GM21825 (cell line): ENCODE results near the gene FBP1.

Experiments
- ATAC-seq: cut with Tn5 transposase; IDR thresholded peaks from one replicate; pipeline ENCODE4 v1.9.1; 2021; ENCODE audit warnings: mild to moderate bottlenecking, moderate library complexity; ENCODE audit not compliant: unreplicated experiment

Gene FBP1

DNA sequence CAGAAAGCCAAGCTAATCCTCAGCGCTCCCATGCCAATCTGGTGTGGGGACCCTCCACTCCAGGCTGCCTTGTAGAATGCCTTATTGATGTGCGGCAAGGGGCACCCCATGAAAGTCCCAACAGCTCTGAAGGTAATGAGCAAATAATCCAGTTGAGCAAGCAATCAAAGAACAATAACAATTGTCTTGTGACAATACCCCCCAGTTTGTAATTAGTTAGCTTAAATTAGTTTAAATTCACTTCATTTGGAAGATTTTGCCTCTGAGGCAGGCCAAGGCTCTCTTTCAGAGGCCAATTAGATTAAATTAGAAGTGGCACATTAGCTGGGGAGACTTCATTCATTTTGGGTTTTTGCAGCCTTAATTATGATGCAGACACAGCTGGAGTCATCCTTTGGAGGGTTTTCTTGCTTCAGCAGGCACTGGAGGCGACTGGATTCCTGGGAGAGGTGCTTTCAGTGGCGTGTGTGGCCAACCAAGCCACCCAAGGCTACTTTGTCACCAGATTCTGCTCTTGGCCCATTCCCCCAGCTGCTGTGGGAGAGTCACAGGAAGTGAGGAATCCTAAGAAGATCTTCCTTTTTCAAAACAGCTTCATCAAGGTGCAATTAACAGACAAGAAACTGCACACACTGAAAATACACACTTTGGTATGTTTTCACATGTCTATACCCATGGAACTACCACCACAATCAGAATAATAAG is 17.9 kb upstream of the FBP1 start:
- ATAC-seq, result no peak

DNA sequence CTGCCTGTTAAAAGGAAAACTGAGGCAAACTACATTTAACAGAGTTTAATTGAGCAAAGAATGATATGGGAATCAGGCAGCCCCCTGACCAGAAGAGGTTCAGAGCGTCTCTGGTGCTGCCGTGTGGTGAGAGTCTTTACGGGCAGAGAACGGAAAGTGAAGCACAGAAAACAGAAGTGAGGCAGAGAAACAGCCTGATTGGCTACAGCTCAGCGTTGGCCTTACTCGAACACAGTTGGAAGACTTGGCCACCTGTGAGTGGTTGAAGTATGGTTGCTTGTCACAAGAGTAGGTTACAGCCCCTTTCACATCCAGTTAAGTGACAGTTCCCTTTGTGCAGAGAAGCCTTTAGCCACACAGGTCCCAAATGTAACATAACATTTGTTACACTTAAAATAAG is 16.9 kb upstream of the FBP1 start:
- peak; percentile 99 for ATAC-seq

DNA sequence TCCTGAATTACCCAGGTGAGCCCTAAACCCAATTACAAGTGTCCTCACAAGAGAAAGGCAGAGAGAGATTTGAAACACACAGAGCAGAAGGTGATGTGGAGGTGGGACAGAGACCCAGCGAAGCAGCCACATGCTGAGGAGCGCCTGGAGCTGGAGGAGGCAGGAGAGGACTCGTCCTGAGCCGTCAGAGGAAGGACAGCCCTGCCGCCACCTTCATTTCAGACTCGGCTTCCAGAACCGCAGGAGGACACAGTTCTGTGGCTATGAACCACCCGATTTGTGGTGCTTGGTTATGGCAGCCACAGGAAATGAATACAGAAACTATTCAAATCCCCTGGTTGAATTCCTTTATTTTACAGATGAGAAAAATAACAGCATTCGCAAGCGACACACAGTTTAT is 16.4 kb upstream of the FBP1 start:
- no peak for ATAC-seq

DNA sequence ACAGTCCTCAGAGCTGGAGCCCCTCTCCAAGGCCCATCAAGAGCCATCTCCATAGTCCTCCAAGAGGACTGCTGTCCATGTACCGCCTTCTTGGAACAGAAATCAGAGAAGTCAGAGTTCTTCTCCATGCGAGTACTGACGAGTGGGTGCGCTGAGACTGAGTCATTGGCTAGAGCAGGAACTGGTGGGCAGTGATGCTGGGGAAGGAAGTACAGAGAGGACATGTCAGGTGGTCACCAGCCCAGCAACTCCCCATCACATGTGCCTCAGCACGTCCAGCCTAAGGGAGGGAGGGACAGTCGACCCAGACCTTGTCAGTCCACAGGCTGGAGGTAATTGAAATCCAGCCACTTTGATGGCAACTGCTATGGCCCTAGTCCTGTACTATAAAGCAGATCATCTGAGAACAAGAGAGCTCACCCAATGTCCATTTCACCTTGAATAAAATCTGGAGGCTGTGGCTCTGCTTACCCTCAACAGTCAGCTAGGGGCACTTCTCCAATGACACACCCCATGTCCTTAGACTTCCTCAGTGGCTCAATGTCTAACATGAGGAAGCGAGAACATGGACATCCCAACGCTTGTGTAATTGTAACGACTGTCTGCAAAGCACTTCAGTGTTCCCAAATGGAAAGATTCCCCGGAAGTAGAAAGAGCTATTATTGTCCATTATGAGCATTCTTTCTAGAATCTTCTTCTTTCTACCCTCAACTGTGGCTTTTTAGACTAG is 15.0 kb upstream of the FBP1 start:
- no peak for ATAC-seq

DNA sequence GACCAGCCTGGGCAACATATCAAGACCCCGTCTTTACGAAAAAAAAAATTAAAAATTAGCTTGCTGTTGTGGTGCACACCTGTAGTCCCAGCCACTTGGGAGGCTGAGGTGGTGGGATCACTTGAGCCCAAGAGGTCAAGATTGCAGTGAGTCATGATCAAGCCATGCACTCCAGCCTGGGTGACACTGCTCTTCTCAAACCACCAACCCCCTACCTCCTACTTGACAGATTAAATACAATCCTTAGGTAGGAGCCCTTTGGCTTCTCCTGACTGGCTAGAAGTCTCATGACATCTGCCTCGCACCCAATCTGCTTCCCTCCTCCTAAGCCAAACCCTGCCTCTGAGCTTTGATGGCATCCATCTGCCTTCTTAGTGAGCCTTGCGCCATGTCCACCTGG is 11.6 kb upstream of the FBP1 start:
- ATAC-seq, result no peak

DNA sequence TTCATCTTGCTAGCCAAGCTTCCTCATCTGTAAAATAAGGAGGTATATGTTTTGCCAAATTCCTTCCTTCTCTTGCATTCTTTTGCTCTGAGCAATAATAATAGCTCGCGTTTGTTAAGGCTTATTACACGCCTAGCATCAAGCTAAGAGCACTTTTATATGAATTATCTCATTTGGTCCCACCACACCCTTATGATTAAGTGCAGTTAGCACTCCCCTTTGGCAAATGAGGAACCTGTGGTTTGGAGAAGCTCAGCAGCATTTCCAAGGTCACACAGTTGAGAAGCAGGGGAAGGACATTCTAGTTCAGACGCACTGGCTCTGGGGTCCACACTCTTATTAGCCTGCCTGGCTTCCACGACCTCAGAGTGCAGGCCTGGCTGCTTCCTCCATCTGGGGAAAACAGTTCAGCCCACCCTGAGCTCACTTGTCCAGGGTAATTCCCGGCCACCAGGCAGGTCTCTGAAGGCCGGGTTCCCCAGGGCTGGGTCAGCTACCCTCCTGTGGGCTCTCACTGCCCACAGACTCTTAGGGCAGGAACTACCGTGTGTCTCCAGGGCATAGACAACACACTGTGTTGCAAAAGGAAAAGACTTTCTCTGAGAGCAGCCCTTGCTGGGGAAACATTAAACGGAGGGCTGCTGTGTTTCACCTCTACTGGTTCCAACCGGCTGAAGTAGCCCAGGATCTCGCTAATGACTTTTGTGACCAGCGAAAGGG is 9.9 kb upstream of the FBP1 start:
- no peak for ATAC-seq

DNA sequence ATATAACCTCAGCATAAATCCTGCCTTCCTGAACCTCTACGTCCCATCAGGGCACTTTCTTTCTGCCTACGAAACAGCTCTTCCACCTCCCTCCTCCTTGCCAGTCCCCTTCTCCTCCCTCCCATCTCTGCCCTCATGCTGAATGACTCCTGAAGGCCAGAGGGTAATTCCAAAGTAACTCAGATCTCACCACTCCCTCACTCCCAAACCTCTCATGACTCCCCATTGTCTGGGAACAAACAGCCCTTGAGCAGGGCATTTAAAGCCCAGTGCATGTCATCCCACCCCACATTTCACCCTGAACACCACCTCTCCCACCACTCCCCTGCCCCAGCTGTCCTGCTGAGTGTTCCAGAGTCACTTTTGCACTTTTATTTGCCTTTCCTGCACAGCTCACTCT is 8.9 kb upstream of the FBP1 start:
- no peak for ATAC-seq

DNA sequence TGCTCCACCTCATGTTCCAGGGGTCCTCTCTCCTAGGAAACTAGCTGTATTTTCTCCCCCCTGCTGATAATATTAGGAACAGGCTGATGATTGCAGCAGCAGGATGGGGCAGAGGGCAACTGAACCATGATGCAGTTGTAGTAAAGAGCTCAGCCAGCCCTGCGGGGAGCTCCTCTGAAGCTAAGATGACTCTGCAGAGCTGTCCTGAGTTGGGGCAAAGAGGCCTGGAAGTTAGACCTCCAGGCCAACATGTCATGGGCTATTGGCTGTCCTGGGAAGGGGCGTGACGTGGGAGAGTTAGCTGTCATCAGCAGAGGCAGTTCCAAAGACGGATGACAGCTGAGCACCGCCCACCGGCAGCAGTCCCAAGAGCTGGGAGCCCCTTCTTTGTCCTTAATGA is 6.6 kb upstream of the FBP1 start:
- ATAC-seq, result no peak

DNA sequence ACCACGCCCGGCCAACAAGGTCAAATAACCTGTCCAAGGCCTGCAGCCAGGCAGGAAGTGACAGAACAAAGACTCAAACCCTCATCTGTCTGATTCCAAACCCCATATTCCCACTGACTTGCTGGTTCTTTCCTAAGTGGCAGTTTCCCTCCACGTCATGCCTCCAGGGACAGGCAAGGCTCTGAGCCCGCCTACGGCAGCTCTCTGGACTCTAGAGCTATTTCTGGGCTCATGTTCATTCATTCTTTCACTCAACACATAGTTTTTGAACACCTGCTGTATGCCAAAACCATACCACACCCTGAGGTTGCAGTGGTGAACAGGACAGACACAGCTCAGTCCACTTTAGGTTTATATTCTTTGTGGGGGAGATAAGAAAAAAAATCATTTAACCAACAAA is 5.2 kb upstream of the FBP1 start:
- no peak for ATAC-seq

DNA sequence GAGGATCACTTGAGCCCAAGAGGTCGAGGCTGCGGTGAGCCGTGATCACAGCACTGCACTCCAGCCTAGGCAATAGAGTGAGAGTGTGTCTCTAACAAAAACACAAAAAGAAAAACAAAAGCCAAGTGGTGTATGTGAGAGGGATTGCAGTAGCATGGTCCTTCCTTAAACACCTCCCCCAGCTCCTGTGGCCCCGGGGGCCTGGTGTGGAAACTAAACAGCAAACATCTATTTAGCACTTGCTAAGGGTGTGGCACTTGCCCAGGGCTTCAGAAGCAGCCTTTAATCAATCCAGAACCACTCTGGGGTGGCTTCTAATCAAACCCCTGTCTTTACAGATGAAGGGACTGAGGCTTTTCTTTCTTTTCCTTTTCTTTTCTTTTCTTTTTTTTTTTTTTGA is 4.4 kb upstream of the FBP1 start:
- ATAC-seq, result no peak

DNA sequence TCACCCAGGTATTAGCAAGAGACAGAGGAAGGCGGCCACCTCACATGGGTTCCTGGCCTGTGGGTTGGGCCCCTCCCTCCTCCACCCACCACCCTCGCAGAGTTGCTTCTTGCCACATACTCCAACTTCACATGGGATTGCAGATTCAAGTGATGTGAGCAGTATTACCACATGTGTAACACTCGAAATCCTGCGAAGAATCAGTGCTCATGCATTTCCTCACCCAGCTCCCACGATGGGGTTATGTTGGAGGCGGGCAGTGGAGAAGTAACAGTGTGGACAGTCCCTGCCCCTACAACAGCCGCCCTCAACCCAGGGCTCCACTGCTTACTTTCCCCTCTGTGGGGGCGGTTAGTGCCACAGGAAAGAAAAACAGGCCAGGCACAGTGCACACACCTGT is 3.9 kb upstream of the FBP1 start:
- ATAC-seq, result no peak

DNA sequence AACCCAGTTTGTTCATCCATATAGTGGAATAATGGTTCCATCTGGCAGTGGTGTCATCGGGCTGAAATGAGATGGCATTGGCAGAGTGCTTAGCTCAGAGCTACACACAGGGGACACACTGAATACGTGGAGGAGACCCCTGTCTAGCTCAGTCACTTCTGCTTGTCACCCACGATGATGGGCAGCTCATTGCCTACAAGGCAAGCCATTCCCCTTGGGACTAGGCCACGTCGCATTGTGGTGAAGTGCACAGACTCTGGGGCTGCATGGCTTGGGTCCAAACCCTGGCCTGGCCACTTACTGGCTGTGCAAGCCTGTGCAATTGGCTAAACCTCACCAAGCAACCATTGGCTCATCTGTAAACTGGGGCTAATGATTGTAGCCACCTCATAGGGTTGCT is 3.2 kb upstream of the FBP1 start:
- no peak for ATAC-seq

DNA sequence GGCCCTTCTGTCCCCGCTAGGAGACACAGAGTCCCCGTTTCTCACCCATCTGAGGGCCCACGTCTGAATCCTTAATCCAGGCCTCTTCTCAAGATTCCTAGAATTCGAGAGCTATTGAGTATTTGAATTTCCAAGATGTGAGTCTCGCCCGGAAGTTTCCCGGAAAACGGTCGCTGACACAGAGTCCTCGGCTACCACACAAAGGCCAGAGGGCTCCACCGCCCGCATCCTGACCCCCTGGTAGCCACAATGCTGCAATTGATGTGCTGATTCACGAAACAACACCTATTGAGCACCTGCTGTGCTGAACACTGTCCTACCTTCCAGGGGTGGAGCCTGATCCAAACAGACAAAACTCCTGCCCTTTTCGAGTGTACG is 670 bp upstream of the FBP1 start:
- ATAC-seq, result no peak

DNA sequence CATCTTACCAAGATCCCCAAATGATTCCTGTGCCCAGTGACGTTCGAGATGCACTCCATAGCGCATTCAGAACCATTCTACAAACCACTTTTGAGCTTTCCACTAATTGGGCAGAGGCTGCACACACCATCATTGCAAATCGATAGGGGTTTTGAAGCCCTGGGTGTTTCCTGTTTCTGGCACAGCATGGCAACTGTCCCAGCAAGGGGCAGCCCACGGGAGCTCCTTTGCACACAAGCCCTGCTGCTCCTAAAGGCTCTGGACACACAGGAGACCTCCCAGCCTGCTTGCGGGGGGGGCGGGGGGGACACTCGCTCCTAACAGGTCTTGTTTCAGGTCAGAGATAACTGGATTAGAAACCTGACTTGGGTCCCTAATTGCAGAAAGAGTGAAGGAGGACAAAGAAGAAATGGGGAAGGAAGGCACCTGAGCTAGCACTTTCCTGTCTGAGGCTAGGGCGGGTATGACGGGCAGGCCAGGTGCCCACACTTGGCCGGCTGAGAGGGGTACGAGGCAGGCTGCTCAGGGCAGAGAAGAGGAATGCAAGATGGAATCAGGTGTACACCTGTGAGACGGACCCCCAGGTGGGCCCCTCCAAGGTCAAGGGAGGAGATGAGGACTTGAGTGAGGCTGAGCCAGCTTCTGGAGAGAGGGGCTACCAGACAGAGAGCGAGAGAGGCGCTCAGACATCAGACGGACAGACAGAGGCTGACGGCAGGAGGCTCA is 820 bp downstream of the FBP1 start:
- ATAC-seq, result no peak

DNA sequence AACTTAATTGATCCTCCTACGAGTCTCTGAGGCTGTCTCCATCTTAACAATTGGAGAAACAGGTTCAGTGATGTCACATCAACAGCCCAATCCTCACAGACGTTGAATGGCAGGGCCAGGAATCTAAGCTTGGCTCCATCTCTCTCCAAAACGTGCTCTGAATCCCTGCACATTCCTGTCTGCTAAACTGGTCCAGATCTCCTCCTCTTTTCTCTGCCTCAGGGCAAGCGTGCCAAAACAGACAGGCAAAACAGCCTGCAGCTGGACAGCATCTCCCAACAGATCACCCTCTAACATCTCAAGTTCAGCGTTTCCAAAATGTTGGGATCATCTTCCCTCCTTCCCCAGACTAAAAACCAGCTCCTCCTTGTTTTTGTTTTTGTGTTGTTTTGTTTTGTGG is 6.6 kb downstream of the FBP1 start:
- no peak for ATAC-seq

DNA sequence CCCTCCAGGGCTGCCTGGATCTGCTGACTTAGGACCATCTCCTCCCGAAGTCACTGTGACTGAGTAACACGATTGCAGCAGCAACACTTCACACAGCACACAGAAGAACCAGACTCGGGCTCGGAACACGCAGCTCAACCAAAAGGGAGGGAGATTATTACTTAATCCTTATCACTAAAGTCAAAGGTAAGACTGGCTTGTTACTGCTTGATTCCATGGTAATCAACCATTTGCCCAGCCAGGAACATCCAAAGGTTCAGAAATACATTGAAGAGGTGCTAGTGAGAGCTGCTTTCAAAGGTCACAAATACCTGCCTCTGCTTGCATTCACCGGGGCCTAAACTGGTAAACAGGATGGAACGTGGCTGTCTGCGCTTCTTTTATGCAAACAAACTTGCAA is 7.7 kb downstream of the FBP1 start:
- ATAC-seq, result no peak

DNA sequence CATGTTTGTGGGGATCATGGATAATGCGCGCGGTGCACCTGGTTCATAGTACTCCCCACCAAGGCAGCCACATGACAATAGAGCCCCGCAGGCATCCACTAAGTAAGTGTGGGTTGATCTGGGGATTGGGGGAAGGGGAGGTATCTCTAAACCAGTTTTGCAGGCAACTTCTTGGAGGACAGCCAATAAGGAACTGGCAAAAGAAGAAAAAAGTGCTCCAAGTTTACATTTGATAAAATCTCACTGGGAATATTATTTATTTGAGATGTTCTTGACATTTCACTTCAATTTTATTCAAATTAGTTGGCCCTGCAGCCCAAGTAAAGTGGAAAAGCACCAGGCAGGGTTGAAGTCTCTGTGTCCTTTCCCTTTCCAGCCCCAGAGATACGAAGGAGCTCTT is 8.5 kb downstream of the FBP1 start:
- ATAC-seq, result no peak

DNA sequence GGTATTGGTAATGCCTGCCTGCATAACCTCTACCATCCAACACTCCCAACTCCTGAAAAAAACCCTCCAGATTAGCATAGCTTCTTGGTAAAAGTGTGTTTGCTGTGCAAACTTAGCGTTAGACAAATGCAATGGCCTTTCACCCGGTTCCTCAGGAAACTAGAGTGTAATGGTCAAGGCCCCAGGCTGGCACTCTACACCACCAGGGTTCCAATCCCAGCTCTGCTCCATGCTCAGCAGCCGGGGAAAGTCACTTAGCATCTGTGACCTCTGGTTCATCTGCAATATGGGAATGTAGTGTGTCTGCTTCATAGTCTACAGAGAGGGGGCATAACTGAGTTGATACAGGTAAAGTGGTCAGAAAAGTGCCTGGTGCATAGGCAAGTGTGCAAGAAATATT is 9.0 kb downstream of the FBP1 start:
- no peak for ATAC-seq

DNA sequence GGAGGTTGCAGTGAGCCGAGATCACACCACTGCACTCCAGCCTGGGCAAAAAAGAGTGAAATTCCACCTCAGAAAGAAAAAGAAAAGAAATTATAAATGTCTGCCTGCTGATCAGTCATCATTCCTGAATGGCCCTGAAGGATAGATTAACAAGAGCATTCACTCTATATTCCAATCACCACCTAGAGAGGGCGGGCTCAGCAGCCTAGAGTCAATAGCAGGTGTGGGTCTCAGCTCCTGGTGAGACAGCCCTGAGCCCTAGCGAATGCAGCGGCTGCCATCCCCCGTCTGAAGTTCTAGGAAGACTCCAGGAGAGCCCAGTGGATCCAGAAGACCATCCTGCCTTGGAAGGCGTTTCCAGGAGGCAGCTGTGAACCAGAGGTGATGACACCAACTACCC is 12.0 kb downstream of the FBP1 start:
- no peak for ATAC-seq

DNA sequence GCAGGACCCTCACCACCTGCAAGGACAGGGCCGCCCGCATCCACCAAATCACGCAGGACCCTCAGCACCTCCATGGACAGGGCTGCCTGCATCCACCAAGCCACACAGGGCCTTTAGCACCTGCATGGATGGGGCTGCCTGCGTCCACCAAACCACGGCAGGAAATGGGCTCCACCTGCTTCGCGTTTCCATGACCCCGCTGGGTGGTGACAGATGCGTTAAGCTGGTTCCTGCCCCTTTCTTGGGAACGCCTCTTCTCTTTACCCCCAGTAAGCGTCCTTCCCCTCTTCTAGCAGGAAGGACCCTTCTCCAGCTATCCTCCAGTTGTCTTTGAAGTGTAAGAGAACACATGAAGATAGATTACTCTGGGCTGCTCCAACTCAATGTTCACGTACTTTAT is 13.5 kb downstream of the FBP1 start:
- no peak for ATAC-seq

DNA sequence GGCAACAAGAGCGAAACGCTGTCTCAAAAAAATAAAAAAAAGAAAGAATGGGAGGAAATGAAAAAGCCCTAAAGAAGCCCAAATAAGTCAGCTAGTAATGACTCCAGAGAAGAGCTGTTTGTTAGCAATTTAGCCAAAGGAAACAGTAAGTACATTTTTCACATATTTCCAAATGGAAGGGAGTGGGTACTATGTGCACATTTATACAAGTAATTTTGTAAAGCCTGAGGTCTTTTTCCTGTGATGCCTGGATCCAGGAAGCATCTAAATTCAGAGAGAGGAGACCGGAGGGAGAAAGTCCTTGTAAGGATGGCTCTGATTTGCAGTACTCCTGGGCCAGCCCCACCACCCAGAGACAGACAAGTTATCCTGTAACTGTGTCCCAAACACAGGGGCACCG is 14.7 kb downstream of the FBP1 start:
- ATAC-seq, result no peak

DNA sequence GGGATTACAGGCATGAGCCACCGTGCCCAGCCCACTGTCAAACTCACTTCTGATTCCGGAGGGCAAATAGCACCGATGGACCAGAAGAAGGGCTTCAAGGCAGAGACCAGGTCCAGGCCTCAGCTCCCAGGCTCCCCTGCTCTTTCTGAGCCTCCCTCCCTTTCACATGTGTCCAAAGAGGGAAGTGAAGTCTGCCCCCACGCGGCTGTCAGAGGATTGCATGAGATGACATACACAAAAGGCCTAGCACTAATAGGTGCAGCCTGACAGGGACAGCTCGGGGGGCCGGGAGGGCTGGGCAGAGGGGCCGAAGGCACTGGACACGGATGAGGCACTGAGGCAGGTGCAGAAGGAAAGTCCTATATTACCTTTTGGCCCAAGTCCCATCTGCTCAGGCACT is 16.1 kb downstream of the FBP1 start:
- no peak for ATAC-seq
